HL-60 (cell line): Measurements from ENCODE around the gene NME5.

ENCODE experiments used
- DNase-seq, 2 experiments: peaks; one replicate each; pipeline ENCODE4 v3.0.0-alpha.2; 2010 to 2020; ENCODE audit warnings: low read depth in 1 of 2, low spot score in 1 of 2
- H3K27ac ChIP-seq: fragments of 250-450 bp; sonication (Bioruptor Pico); replicated peaks from 2 replicates; pipeline ENCODE4 v1.5.1; 2020; ENCODE audit warnings: mild to moderate bottlenecking, moderate library complexity
- H3K27me3 ChIP-seq: fragments of 250-450 bp; sonication (Bioruptor Pico); 2 replicates; pipeline ENCODE4 v1.5.1; 2021; ENCODE audit warnings: mild to moderate bottlenecking, moderate library complexity; ENCODE audit not compliant: insufficient read depth, poor library complexity, severe bottlenecking
- H3K4me3 ChIP-seq: replicated peaks from 2 replicates; pipeline ENCODE4 v1.5.1; 2011; ENCODE audit warnings: mild to moderate bottlenecking, control low read depth, low read length; ENCODE audit not compliant: insufficient read depth
- CTCF ChIP-seq: IDR thresholded peaks from one replicate; pipeline ENCODE4 v1.5.1; 2011; ENCODE audit warnings: low read length, control low read depth, inconsistent platforms; ENCODE audit not compliant: insufficient read depth
- GABPA ChIP-seq: IDR thresholded peaks from 2 replicates; pipeline ENCODE4 v1.6.1; 2012; ENCODE audit warnings: low read depth
- POLR2AphosphoS5 ChIP-seq: IDR thresholded peaks from 2 replicates; pipeline ENCODE4 v1.6.1; 2012; ENCODE audit warnings: low read depth
- SPI1 ChIP-seq: IDR thresholded peaks from 2 replicates; pipeline ENCODE4 v1.6.1; 2012; ENCODE audit warnings: low read depth, mild to moderate bottlenecking, borderline replicate concordance
- TF ChIP-seq, protein P1 (sequence below): IDR thresholded peaks from 2 replicates; pipeline ENCODE4 v1.6.1; 2012; ENCODE audit warnings: low read depth; ENCODE audit not compliant: insufficient replicate concordance

Gene NME5

GRCh38 chr5:138103319-138103637 is 36.0 kb downstream of the NME5 start:
- Histone ChIP-seq H3K27ac (no peak overlapping the region), H3K4me3 (no peak overlapping the region), H3K27me3 (no peaks in the 10 kb centered on the region)
- TF ChIP-seq GABPA (no peak), CTCF (no peak), SPI1 (no peak), POLR2AphosphoS5 (no peak)
- TF ChIP-seq, protein P1, sequence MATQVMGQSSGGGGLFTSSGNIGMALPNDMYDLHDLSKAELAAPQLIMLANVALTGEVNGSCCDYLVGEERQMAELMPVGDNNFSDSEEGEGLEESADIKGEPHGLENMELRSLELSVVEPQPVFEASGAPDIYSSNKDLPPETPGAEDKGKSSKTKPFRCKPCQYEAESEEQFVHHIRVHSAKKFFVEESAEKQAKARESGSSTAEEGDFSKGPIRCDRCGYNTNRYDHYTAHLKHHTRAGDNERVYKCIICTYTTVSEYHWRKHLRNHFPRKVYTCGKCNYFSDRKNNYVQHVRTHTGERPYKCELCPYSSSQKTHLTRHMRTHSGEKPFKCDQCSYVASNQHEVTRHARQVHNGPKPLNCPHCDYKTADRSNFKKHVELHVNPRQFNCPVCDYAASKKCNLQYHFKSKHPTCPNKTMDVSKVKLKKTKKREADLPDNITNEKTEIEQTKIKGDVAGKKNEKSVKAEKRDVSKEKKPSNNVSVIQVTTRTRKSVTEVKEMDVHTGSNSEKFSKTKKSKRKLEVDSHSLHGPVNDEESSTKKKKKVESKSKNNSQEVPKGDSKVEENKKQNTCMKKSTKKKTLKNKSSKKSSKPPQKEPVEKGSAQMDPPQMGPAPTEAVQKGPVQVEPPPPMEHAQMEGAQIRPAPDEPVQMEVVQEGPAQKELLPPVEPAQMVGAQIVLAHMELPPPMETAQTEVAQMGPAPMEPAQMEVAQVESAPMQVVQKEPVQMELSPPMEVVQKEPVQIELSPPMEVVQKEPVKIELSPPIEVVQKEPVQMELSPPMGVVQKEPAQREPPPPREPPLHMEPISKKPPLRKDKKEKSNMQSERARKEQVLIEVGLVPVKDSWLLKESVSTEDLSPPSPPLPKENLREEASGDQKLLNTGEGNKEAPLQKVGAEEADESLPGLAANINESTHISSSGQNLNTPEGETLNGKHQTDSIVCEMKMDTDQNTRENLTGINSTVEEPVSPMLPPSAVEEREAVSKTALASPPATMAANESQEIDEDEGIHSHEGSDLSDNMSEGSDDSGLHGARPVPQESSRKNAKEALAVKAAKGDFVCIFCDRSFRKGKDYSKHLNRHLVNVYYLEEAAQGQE, result no peak
- no peak for DNase-seq

DNA sequence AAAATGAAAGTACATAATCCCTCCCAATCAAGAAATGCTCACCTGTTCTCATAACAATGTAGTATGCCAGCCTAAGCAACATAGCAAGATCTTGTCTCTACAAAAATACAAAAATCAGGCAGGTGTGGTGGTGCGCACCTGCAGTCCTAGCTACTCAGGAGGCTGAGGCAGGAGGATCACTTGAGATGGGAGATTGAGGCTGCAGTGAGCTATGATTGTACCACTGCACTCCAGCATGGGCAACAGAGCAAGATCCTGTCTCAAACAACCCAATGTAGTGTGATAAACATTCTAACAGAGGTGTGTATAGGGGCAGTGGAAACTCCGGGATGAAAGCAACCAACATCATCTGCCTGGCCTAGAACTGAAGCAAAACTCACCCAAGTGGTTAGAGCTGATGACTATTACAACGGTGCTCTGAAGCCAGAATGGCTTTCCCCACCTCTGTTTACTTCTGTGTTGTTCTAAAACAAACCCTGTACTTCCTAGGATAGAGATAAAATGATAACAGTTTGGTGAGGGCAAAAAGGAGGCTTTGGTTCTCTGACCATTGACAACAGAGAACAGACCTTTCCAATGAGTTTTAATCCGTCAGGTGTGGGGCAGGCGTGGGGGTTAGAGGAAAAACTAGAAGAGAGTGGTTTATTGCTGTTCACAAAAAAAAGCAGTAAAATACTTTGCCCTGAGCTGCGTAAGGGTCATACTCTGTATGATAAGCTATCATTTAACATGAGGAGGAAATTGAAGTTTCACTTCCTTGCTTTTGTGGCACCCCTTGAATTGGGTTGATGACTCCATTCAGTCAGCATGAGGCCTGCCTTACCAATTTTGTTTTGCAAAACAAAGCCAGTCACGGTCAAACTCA is 36.5 kb downstream of the NME5 start:
- H3K27ac ChIP-seq, result no peak overlapping the region
- DNase-seq, result no peak

More for the DNA sequence above, 36.5 kb downstream of the NME5 start:
- TF ChIP-seq CTCF (no peak), GABPA (no peak), POLR2AphosphoS5 (no peak), SPI1 (no peak)
- TF ChIP-seq, protein P1, result no peak
- Histone ChIP-seq H3K4me3 (no peak overlapping the region), H3K27me3 (no peaks in the 10 kb centered on the region)
